RWPE1 (cell line): ENCODE data around the gene NHERF1.

ENCODE experiments used
- CTCF ChIA-PET: fragments of 350-600 bp; sonication (Branson Sonifier 250); formaldehyde crosslinking; extraction: SDS; loops from one replicate; lab custom pipeline; 2021; lab: Yijun Ruan, JAX
- POLR2A ChIA-PET: fragments of 400-600 bp; formaldehyde crosslinking; extraction: SDS; loops from one replicate; lab custom pipeline; 2020; ENCODE audit warnings: antibody characterized with exemption; ENCODE audit not compliant: low non-redundant PET; lab: Yijun Ruan, JAX
- DNase-seq: peaks from one replicate; pipeline ENCODE4 v3.0.0; 2012; ENCODE audit warnings: low spot score
- H3K27ac ChIP-seq: fragments of 450-650 bp; 2 replicates; pipeline ENCODE4 v1.5.1; 2017
- CTCF ChIP-seq: fragments of 450-650 bp; conservative IDR thresholded peaks from 2 replicates; pipeline ENCODE4 v1.5.1; 2017; ENCODE audit warnings: low read depth, mild to moderate bottlenecking

The NHERF1 gene

GRCh38 chr17:74755533-74755932 lies 7.1 kb downstream of the NHERF1 start:
- ChIA-PET CTCF (interaction anchor here (0.9 kb wide), 1 partner anchor 15 kb away, joined by 5 read pairs; no protein-coding TSS in a partner anchor), POLR2A (no interaction called here)
- TF ChIP-seq CTCF, result no peak
- no peak for DNase-seq
- peak overlapping the region; percentile 100 for H3K27ac ChIP-seq

GRCh38 chr17:74756891-74757290 lies 8.5 kb downstream of the NHERF1 start:
- H3K27ac ChIP-seq, result peak overlapping the region; percentile 100
- no peak for TF ChIP-seq CTCF
- ChIA-PET CTCF (interaction anchor here (0.6 to 5.5 kb wide), 3 partner anchors 11 to 205 kb away, joined by 3 to 41 read pairs (median 36); no protein-coding TSS in a partner anchor), POLR2A (no interaction called here)
- no peak for DNase-seq

GRCh38 chr17:74757502-74757901 lies 9.1 kb downstream of the NHERF1 start:
- ChIA-PET CTCF (interaction anchor here (4.4 to 5.5 kb wide), 2 partner anchors 12 to 13 kb away, joined by 36 to 41 read pairs; no protein-coding TSS in a partner anchor), POLR2A (interaction anchor here (1.8 kb wide), 1 partner anchor 8 kb away, joined by 8 read pairs; no protein-coding TSS in a partner anchor)
- H3K27ac ChIP-seq, result peak overlapping the region; percentile 100
- no peak for DNase-seq
- no peak for TF ChIP-seq CTCF

- CTCF ChIA-PET, result interaction anchor here (0.6 to 5.5 kb wide), 6 partner anchors 9 to 1127 kb away, joined by 3 to 41 read pairs (median 10); partner anchors contain the start of gene RAB37
- POLR2A ChIA-PET, result interaction anchor here (1.8 kb wide), 1 partner anchor 8 kb away, joined by 8 read pairs; no protein-coding TSS in a partner anchor
- peak overlapping the region; percentile 100 for H3K27ac ChIP-seq
- no peak for TF ChIP-seq CTCF
- peak; percentile 48 for DNase-seq
These were observed 9.8 kb downstream of the NHERF1 start for GRCh38 chr17:74757931-74758847.

- CTCF ChIA-PET, result interaction anchor here (0.6 to 5.5 kb wide), 5 partner anchors 9 to 681 kb away, joined by 3 to 41 read pairs (median 15); no protein-coding TSS in a partner anchor
These were observed 10.4 kb downstream of the NHERF1 start for GRCh38 chr17:74758848-74759168.

More at GRCh38 chr17:74758848-74759168, 10.4 kb downstream of the NHERF1 start:
- no peak for TF ChIP-seq CTCF
- DNase-seq, result peak; percentile 79
- POLR2A ChIA-PET, result interaction anchor here (1.1 to 1.8 kb wide), 2 partner anchors 9 to 11 kb away, joined by 3 to 8 read pairs; partner anchors contain the start of gene NHERF1
- peak overlapping the region; percentile 100 for H3K27ac ChIP-seq
